ENCODE data around the gene SPATA32.
"Not testable (repeated sequence)": the region's sequence is repeated elsewhere in the genome, so short reads cannot be mapped to it uniquely, and the experiment has no call there.

The SPATA32 gene

DNA sequence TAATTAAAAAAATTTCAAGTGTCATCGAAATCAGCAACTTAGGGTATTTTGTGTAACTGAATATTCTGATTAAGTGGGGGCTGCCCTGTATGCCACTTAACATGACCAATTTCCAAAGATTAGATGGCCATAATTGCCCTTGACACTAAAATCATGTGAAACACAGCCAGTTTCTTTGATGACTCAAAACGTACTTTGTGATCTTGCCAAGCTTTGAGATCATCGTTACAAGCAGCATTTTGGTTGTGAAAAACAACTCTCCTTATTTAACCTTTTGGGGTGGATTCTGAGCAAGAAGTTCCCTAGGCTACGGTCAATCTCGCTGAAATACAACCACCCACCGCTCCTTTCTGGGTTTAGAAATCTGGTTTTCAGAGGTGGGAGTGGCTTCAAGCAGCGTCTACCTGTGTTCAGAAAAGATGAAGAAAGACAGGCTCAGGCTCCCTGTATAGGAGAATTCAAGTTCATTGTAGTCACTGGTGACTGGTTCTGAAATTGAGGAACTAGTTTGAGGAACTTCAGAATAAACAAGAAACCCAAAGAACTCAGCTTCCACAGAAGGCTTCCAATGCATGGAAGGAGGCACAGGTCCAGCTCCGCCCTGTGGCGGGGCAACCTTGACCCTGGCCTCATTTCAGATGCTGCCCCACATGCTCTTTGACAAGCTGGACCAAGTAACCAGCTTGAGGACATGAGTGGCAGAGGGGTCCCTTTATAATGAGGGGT is 45.6 kb upstream of the SPATA32 start:
- H3K4me3 ChIP-seq (replicated peaks; ENCODE audit: low read depth, low read length) = no peak overlapping the region
- DNase-seq (ENCODE audit: extremely low read depth, low read depth) = no peak
- TF ChIP-seq, protein P1, sequence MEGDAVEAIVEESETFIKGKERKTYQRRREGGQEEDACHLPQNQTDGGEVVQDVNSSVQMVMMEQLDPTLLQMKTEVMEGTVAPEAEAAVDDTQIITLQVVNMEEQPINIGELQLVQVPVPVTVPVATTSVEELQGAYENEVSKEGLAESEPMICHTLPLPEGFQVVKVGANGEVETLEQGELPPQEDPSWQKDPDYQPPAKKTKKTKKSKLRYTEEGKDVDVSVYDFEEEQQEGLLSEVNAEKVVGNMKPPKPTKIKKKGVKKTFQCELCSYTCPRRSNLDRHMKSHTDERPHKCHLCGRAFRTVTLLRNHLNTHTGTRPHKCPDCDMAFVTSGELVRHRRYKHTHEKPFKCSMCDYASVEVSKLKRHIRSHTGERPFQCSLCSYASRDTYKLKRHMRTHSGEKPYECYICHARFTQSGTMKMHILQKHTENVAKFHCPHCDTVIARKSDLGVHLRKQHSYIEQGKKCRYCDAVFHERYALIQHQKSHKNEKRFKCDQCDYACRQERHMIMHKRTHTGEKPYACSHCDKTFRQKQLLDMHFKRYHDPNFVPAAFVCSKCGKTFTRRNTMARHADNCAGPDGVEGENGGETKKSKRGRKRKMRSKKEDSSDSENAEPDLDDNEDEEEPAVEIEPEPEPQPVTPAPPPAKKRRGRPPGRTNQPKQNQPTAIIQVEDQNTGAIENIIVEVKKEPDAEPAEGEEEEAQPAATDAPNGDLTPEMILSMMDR (IDR thresholded peaks at IDR 0.05; ENCODE audit: low read depth, low read length, missing control alignments) = no peak

DNA sequence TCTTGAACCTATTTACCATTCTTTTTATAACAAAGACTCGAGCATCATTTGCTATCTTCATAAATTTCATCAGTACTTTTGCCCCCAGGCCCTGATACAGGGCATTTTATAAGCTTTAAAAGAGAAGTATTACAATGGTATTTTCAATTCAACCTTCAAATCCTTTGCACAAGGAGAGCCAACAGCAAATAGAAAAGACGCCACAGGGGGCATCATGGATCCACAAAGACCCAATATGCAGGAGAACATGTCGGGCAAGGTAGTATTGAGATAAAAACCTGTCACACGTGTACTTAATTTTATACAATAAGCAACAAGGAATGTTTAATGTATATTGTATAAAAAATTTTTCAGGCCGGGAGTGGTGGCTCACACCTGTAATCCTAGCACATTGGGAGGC is 44.7 kb upstream of the SPATA32 start:
- TF ChIP-seq, protein P1 (IDR thresholded peaks at IDR 0.05; ENCODE audit: low read depth, low read length, missing control alignments) = peak; percentile 11
- no peak for DNase-seq (ENCODE audit: extremely low read depth, low read depth)
- no peak overlapping the region for H3K4me3 ChIP-seq (replicated peaks; ENCODE audit: low read depth, low read length)

- DNase-seq (ENCODE audit: extremely low read depth, low read depth) = no peak
- TF ChIP-seq, protein P1 (IDR thresholded peaks at IDR 0.05; ENCODE audit: low read depth, low read length, missing control alignments) = no peak
Measured at GRCh38 chr17:45306094-45306493, 44.2 kb upstream of the SPATA32 start.

GRCh38 chr17:45305530-45306087 is 43.7 kb upstream of the SPATA32 start:
- no peak for DNase-seq (ENCODE audit: extremely low read depth, low read depth)
- TF ChIP-seq, protein P1 (IDR thresholded peaks at IDR 0.05; ENCODE audit: low read depth, low read length, missing control alignments) = no peak
- H3K4me3 ChIP-seq (replicated peaks; ENCODE audit: low read depth, low read length) = no peak overlapping the region

More at GRCh38 chr17:45306094-45306493, 44.2 kb upstream of the SPATA32 start:
- no peak overlapping the region for H3K4me3 ChIP-seq (replicated peaks; ENCODE audit: low read depth, low read length)

DNA sequence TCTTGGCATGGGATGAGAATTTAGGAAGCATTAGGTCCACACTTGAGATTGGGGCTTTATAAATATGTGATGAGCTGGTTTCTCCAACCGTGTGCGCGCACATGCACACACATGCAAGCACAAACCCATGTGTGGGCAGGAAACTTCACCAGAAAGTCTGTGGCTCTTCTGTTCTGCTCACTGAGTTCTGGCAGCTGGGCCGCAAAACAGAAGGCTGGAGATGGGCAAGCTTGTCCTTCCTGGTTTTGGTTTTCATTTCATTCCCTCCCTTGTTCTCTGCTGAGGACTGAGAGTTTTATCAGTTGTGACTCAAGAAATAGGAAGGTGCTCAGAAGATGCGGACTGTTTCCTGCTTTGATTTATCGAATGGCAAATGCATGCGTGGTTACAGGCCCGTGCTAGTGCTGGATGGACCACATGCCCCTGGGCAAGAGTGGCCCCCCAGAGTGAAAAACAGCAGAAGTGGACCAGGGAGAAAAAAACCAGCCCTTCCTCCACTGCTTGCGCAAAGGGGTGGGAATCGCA is 40.8 kb upstream of the SPATA32 start:
- H3K4me3 ChIP-seq (replicated peaks; ENCODE audit: low read depth, low read length) = no peak overlapping the region
- no peak for DNase-seq (ENCODE audit: extremely low read depth, low read depth)
- TF ChIP-seq, protein P1 (IDR thresholded peaks at IDR 0.05; ENCODE audit: low read depth, low read length, missing control alignments) = no peak

- not testable (repeated sequence) for H3K4me3 ChIP-seq (replicated peaks; ENCODE audit: low read depth, low read length); DNase-seq (ENCODE audit: extremely low read depth, low read depth)
Measured at GRCh38 chr17:45302220-45302619, 40.3 kb upstream of the SPATA32 start.

DNA sequence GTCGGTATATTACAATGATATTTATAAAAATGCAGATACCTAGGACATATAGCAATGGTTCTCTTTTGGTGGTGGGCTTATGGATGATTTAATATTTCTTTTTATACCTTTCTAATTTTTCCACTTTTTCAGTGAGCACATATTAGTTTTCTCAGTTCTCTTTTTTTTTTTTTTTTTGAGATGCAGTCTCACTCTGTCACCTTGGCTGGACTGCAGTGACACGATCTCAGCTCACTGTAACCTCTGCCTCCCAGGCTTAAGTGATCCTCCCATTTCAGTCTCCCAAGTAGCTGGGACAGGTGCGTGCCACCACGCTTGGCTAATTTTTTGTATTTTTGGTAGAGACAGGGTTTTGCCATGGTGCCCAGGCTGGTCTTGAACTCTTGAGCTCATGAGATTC is 39.8 kb upstream of the SPATA32 start:
- TF ChIP-seq, protein P1 (IDR thresholded peaks at IDR 0.05; ENCODE audit: low read depth, low read length, missing control alignments) = no peak
- DNase-seq (ENCODE audit: extremely low read depth, low read depth) = no peak
- H3K4me3 ChIP-seq (replicated peaks; ENCODE audit: low read depth, low read length) = no peak overlapping the region
